Measurements from ENCODE around the gene ADCY4. TPM values are rescaled to one million over a fixed set of nuclear protein-coding genes. Genes with fewer than 3 reads are reported as not detected.
"Not testable (repeated sequence)": the region's sequence is repeated elsewhere in the genome, so short reads cannot be mapped to it uniquely, and the experiment has no call there.

ADCY4 gene
- total RNA-seq, 1 donor from 2014 or later: 143 TPM

DNA sequence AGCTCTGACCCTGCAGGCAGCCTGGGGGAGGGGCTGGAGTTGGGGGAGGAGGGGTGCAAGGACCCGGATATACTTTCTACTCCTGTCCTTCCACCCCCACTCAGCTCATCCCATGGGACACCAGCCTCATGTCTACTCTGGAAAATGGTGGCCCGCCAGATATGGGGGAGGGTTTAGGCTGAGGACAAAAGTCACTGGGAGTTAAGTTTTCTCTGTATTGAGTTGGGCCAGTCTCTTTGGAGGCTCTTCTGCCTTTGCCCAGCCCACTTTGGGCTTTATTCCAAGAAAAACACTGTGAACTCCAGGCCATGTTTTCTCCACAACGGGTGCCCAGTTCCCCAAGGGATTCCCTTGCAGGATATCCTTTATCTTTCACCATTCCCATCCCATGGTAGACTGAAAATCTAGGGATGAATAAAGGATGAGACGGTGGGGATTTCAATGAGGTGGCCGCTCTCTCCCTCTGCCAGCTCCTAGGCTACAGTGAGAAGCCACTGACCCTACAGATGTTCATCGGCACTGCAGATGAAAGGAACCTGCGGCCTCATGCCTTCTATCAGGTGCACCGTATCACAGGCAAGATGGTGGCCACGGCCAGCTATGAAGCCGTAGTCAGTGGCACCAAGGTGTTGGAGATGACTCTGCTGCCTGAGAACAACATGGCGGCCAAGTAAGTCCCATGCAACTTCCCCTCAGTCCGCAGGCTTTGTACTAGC is 38.0 kb upstream of the ADCY4 start:
- H3K36me3 ChIP-seq: peaks cover 3 to 50% of the 10 kb centered on the region in 2 donors
- no peaks in the 10 kb centered on the region for H3K27me3 ChIP-seq
- no peak for DNase-seq (ENCODE audit: low spot score in 2 of 2)
- no peaks in the 10 kb centered on the region for H3K9me3 ChIP-seq
- H3K4me1 ChIP-seq: peaks cover 0 to 3% of the 10 kb centered on the region in 2 donors
- H3K27ac ChIP-seq: no peak overlapping the region
- no peak overlapping the region for H3K4me3 ChIP-seq
- intact Hi-C loops (cut with DNase I): no loop called here
- TF ChIP-seq, protein P1, sequence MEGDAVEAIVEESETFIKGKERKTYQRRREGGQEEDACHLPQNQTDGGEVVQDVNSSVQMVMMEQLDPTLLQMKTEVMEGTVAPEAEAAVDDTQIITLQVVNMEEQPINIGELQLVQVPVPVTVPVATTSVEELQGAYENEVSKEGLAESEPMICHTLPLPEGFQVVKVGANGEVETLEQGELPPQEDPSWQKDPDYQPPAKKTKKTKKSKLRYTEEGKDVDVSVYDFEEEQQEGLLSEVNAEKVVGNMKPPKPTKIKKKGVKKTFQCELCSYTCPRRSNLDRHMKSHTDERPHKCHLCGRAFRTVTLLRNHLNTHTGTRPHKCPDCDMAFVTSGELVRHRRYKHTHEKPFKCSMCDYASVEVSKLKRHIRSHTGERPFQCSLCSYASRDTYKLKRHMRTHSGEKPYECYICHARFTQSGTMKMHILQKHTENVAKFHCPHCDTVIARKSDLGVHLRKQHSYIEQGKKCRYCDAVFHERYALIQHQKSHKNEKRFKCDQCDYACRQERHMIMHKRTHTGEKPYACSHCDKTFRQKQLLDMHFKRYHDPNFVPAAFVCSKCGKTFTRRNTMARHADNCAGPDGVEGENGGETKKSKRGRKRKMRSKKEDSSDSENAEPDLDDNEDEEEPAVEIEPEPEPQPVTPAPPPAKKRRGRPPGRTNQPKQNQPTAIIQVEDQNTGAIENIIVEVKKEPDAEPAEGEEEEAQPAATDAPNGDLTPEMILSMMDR (IDR thresholded peaks at IDR 0.05): no peak

DNA sequence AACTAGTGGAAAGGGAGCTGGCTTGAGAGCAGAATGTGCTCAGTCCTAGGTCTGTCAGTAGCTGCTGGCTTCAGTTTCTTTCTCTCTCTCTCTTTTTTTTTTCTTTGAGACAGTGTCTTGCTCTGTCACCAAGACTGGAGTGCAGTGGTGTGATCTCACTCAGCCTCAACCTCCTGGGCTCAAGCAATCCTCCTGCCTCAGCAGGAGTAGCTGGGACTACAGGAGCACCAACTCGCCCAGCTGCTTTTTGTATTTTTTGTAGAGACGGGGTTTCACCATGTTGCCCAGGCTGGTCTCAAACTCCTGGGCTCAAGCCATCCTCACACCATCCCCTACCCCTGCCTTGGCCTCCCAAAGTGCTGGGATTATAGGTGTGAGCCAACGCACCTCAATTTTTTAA is 36.7 kb upstream of the ADCY4 start:
- H3K36me3 ChIP-seq: peaks cover 3 to 44% of the 10 kb centered on the region in 2 donors
- H3K27ac ChIP-seq; H3K9me3 ChIP-seq; H3K27me3 ChIP-seq; H3K4me3 ChIP-seq; DNase-seq (ENCODE audit: low spot score in 2 of 2); intact Hi-C loops (cut with DNase I): not testable (repeated sequence)
- peaks cover 0 to 13% of the 10 kb centered on the region in 2 donors for H3K4me1 ChIP-seq

DNA sequence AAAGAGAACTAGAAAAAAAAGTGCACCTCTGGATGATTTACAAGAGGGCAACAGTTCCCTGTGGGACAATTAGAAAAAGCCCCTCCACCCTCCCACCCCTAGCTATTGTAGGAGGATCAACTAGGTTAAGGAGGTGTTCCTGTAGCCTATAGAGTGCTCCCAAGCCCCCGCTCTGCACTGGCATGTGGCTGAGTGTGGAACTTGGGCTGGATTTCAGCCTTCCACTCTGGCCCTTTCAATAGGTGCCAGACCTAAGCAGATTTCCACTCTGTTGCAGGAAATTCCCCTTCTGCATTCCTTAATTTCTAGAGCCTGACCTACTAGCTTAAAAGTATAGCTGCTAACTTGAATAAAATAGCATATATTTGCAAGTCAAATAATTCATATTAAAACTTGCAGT is 35.9 kb upstream of the ADCY4 start:
- Histone ChIP-seq H3K9me3 (no peaks in the 10 kb centered on the region), H3K36me3 (peaks cover 3 to 35% of the 10 kb centered on the region in 2 donors), H3K27ac (peak overlapping the region; percentile 96 to 99), H3K4me1 (peaks cover 4 to 13% of the 10 kb centered on the region in 2 donors), H3K4me3 (no peak overlapping the region), H3K27me3 (no peaks in the 10 kb centered on the region)
- no peak for DNase-seq (ENCODE audit: low spot score in 2 of 2)
- intact Hi-C loops (cut with DNase I): loop anchor here (1.0 kb wide), 1 partner anchor 29 kb away; the partner anchor contains the start of gene NYNRIN
- TF ChIP-seq, protein P1 (IDR thresholded peaks at IDR 0.05): no peak

DNA sequence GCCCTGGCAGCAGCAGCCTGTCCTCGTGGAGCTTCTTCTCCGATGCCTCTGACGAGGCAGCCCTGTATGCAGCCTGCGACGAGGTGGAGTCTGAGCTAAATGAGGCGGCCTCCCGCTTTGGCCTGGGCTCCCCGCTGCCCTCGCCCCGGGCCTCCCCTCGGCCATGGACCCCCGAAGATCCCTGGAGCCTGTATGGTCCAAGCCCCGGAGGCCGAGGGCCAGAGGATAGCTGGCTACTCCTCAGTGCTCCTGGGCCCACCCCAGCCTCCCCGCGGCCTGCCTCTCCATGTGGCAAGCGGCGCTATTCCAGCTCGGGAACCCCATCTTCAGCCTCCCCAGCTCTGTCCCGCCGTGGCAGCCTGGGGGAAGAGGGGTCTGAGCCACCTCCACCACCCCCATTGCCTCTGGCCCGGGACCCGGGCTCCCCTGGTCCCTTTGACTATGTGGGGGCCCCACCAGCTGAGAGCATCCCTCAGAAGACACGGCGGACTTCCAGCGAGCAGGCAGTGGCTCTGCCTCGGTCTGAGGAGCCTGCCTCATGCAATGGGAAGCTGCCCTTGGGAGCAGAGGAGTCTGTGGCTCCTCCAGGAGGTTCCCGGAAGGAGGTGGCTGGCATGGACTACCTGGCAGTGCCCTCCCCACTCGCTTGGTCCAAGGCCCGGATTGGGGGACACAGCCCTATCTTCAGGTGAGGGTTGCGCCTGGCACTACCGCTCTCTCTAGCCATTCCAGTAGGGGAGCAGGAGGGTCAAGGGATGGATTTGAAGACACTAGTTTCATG is 35.2 kb upstream of the ADCY4 start:
- intact Hi-C loops (cut with DNase I): loop anchor here (1.0 to 10.0 kb wide), 5 partner anchors 29 to 1498 kb away; partner anchors contain the start of genes AP1G2, DCAF11, LRP10 and NRL
- peaks cover 3 to 29% of the 10 kb centered on the region in 2 donors for H3K36me3 ChIP-seq
- H3K4me3 ChIP-seq: no peak overlapping the region
- no peaks in the 10 kb centered on the region for H3K9me3 ChIP-seq
- DNase-seq (ENCODE audit: low spot score in 2 of 2): no peak
- H3K27me3 ChIP-seq: no peaks in the 10 kb centered on the region
- peaks cover 5 to 17% of the 10 kb centered on the region in 2 donors for H3K4me1 ChIP-seq
- peak overlapping the region; percentile 96 to 99 for H3K27ac ChIP-seq
- TF ChIP-seq, protein P1 (IDR thresholded peaks at IDR 0.05): no peak

DNA sequence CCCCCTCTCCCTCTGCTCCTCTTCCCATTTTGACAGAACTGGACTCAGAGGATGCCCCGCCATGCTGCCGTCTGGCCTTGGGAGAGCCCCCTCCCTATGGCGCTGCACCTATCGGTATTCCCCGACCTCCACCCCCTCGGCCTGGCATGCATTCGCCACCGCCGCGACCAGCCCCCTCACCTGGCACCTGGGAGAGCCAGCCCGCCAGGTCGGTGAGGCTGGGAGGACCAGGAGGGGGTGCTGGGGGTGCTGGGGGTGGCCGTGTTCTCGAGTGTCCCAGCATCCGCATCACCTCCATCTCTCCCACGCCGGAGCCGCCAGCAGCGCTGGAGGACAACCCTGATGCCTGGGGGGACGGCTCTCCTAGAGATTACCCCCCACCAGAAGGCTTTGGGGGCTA is 34.6 kb upstream of the ADCY4 start:
- Histone ChIP-seq H3K27ac (peak overlapping the region; percentile 96 to 99), H3K4me1 (peaks cover 6 to 21% of the 10 kb centered on the region in 2 donors), H3K9me3 (no peaks in the 10 kb centered on the region), H3K4me3 (peak overlapping the region in 1 of 2 donors; percentile 78), H3K36me3 (peaks cover 0 to 26% of the 10 kb centered on the region in 2 donors), H3K27me3 (no peaks in the 10 kb centered on the region)
- TF ChIP-seq, protein P1 (IDR thresholded peaks at IDR 0.05): no peak
- DNase-seq (ENCODE audit: low spot score in 2 of 2): no peak
- intact Hi-C loops (cut with DNase I): loop anchor here (5.0 to 10.0 kb wide), 4 partner anchors 255 to 1497 kb away; partner anchors contain the start of genes AP1G2, DCAF11, LRP10 and NRL

Data from ascending aorta (tissue), 2 donors.